GM23338 (cell line): ENCODE results near the gene VPS8. TPM values are rescaled to one million over a fixed set of nuclear protein-coding genes. Genes with fewer than 3 reads are reported as not detected.

Experiments used
- ATAC-seq: fragments of 200-7000 bp; cut with Tn5 transposase; 3 replicates; pipeline ENCODE4 v1.9.1; 2020
- DNase-seq: peaks from one replicate; pipeline ENCODE4 v3.0.0-alpha.2; 2015; ENCODE audit warnings: low spot score
- H2AFZ ChIP-seq: fragments of 200-600 bp; sonication (generic); 2 replicates; pipeline ENCODE4 v1.8.0; 2016; ENCODE audit warnings: antibody characterized with exemption, mild to moderate bottlenecking, moderate library complexity
- H3F3A ChIP-seq: fragments of 200-600 bp; sonication (generic); replicated peaks from 2 replicates; pipeline ENCODE4 v1.8.0; 2017; ENCODE audit warnings: antibody characterized with exemption, mixed run types, low read depth
- H3K27ac ChIP-seq: fragments of 200-600 bp; sonication (generic); 2 replicates; pipeline ENCODE4 v1.6.1; 2016; ENCODE audit warnings: low read depth
- H3K27me3 ChIP-seq: fragments of 200-600 bp; sonication (generic); 2 replicates; pipeline ENCODE4 v1.8.0; 2016; ENCODE audit warnings: mild to moderate bottlenecking, mixed run types, moderate library complexity; ENCODE audit not compliant: insufficient read depth
- H3K36me3 ChIP-seq: fragments of 200-600 bp; sonication (generic); 2 replicates; pipeline ENCODE4 v1.8.0; 2016; ENCODE audit warnings: mild to moderate bottlenecking; ENCODE audit not compliant: insufficient read depth
- H3K4me1 ChIP-seq: fragments of 200-600 bp; sonication (generic); 2 replicates; pipeline ENCODE4 v1.8.0; 2016; ENCODE audit warnings: mild to moderate bottlenecking, moderate library complexity; ENCODE audit not compliant: insufficient read depth
- H3K4me2 ChIP-seq: fragments of 200-600 bp; sonication (generic); 2 replicates; pipeline ENCODE4 v1.7.1; 2017; ENCODE audit warnings: mixed run types
- H3K4me3 ChIP-seq: fragments of 200-600 bp; sonication (generic); 2 replicates; pipeline ENCODE4 v1.6.1; 2016; ENCODE audit warnings: mixed run types
- H3K79me2 ChIP-seq: fragments of 200-600 bp; sonication (generic); replicated peaks from 2 replicates; pipeline ENCODE4 v1.8.0; 2017; ENCODE audit warnings: mild to moderate bottlenecking; ENCODE audit not compliant: insufficient read depth
- H3K9me2 ChIP-seq: fragments of 200-600 bp; sonication (generic); 2 replicates; pipeline ENCODE4 v1.8.0; 2017; ENCODE audit not compliant: insufficient read depth
- H4K20me1 ChIP-seq: fragments of 200-600 bp; sonication (generic); replicated peaks from 2 replicates; pipeline ENCODE4 v1.8.0; 2017; ENCODE audit warnings: mild to moderate bottlenecking; ENCODE audit not compliant: insufficient read depth
- H3K27ac Mint-ChIP-seq: 2 replicates; pipeline ENCODE4 v1.8.0; 2020; ENCODE audit warnings: inconsistent platforms, mild to moderate bottlenecking, moderate library complexity, mixed read lengths
- H3K27me3 Mint-ChIP-seq: 3 replicates; pipeline ENCODE4 v1.8.0; 2022; ENCODE audit warnings: low read depth, mild to moderate bottlenecking, moderate library complexity, mixed read lengths, inconsistent platforms; ENCODE audit not compliant: insufficient read depth, poor library complexity
- H3K36me3 Mint-ChIP-seq: 3 replicates; pipeline ENCODE4 v1.8.0; 2021; ENCODE audit warnings: low read depth, mild to moderate bottlenecking, inconsistent platforms, moderate library complexity, mixed read lengths
- H3K4me1 Mint-ChIP-seq: 3 replicates; pipeline ENCODE4 v1.8.0; 2020; ENCODE audit warnings: mild to moderate bottlenecking, inconsistent platforms, mixed read lengths
- H3K4me3 Mint-ChIP-seq: 3 replicates; pipeline ENCODE4 v1.8.0; 2021; ENCODE audit warnings: moderate library complexity, mild to moderate bottlenecking, inconsistent platforms, mixed read lengths
- H3K9me3 Mint-ChIP-seq: 3 replicates; pipeline ENCODE4 v1.8.0; 2020; ENCODE audit warnings: moderate library complexity, mild to moderate bottlenecking, inconsistent platforms, mixed read lengths
- CREB1 ChIP-seq: fragments of 250-450 bp; sonication (Bioruptor Pico); IDR thresholded peaks from 2 replicates; pipeline ENCODE4 v1.5.0; 2020; ENCODE audit warnings: low read depth, mild to moderate bottlenecking, moderate library complexity
- CTCF ChIP-seq, 2 experiments: fragments of 200-600 bp in 1 of 2; sonication (generic) in 1 of 2; conservative IDR thresholded peaks; 2 replicates each; pipeline versions ENCODE4 v1.5.1 to v1.6.1; 2016 to 2017; ENCODE audit warnings: antibody characterized with exemption in 2 of 2, low read depth in 2 of 2, mild to moderate bottlenecking in 2 of 2, moderate library complexity in 1 of 2
- EZH2 ChIP-seq: fragments of 200-600 bp; sonication (generic); IDR thresholded peaks from one replicate; pipeline ENCODE4 v1.8.0; 2017; ENCODE audit warnings: antibody characterized with exemption, mild to moderate bottlenecking, low read depth; ENCODE audit not compliant: unreplicated experiment
- EZH2phosphoT487 ChIP-seq: fragments of 200-600 bp; sonication (generic); IDR thresholded peaks from one replicate; pipeline ENCODE4 v1.8.1; 2018; ENCODE audit warnings: antibody characterized with exemption; ENCODE audit not compliant: unreplicated experiment
- JUNB ChIP-seq: IDR thresholded peaks from one replicate; pipeline ENCODE4 v1.6.1; 2016; ENCODE audit warnings: antibody characterized with exemption; ENCODE audit not compliant: unreplicated experiment
- NANOG ChIP-seq: IDR thresholded peaks from 2 replicates; pipeline ENCODE4 v1.6.1; 2016; ENCODE audit warnings: antibody characterized with exemption, borderline replicate concordance
- POLR2AphosphoS5 ChIP-seq: IDR thresholded peaks from 2 replicates; pipeline ENCODE4 v1.6.1; 2016; ENCODE audit warnings: antibody characterized with exemption, low read depth
- STAT1 ChIP-seq: IDR thresholded peaks from one replicate; pipeline ENCODE4 v1.6.1; 2016; ENCODE audit warnings: antibody characterized with exemption; ENCODE audit not compliant: unreplicated experiment
- ZNF114 ChIP-seq: fragments of 250-450 bp; sonication (Bioruptor Pico); IDR thresholded peaks from 2 replicates; pipeline ENCODE4 v1.5.0; 2020; ENCODE audit warnings: mild to moderate bottlenecking, moderate library complexity
- ZNF331 ChIP-seq: fragments of 250-450 bp; sonication (Bioruptor Pico); IDR thresholded peaks from 2 replicates; pipeline ENCODE4 v1.5.0; 2020; ENCODE audit warnings: low read depth, mild to moderate bottlenecking, moderate library complexity
- ZNF462 ChIP-seq: fragments of 250-450 bp; sonication (Bioruptor Pico); IDR thresholded peaks from 2 replicates; pipeline ENCODE4 v1.5.0; 2020; ENCODE audit warnings: mild to moderate bottlenecking, moderate library complexity
- polyA plus RNA-seq: library from polyadenylated mRNA; unstranded; fragments of >200 nt; fragmentation: Nextera tagmentation; extraction: Ambion mirVana; gene quantifications from 2 replicates; pipeline ENCODE4 v1.2.1, GENCODE V29; 2016
- total RNA-seq: library from RNA; depleted of rRNA; stranded (reverse); fragments of >200 nt; shearing (Covaris generic); gene quantifications from 2 replicates; pipeline ENCODE4 v1.2.3, GENCODE V29; 2014
- TF ChIP-seq, protein P1 (sequence below): IDR thresholded peaks from one replicate; pipeline ENCODE4 v1.6.1; 2018; ENCODE audit warnings: antibody characterized with exemption; ENCODE audit not compliant: unreplicated experiment

VPS8 gene
- total and polyA plus RNA-seq, 2 experiments from 2014 or later, result 17.3 to 45.5 TPM

- no peak for TF ChIP-seq ZNF462 (CRISPR knock-in tag)
Observed at GRCh38 chr3:184821034-184821433, 9.1 kb downstream of the VPS8 start (continued).

DNA sequence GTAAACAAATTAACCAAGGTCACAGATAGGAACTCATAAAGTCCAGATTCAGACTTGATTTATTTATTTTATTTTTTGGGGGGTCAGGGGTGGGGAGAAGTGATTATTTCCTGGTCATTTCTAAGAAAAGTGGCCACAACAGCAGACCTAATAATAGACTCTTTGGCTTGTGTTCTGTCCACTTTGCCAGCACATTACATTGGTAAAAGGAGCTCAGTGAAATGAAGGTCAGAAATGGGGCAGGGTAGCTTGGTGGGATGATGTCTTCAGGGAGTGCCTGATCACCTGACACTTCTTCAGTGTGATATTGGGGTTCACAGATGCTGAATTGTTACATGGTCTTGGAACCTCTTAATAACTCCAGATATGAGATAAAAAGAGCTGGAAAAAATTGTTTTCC, 10.1 kb downstream of the VPS8 start:
- Histone ChIP-seq H3K9me2 (no peaks in the 10 kb centered on the region), H3F3A (no peaks in the 10 kb centered on the region), H3K4me2 (no peak overlapping the region), H3K27ac (no peak overlapping the region), H3K79me2 (no peaks in the 10 kb centered on the region), H3K27me3 (no peaks in the 10 kb centered on the region), H3K4me3 (no peak overlapping the region), H4K20me1 (no peaks in the 10 kb centered on the region; the same call in 1 of the 2 replicates), H3K36me3 (no peaks in the 10 kb centered on the region; the same call in 1 of the 2 replicates), H3K4me1 (no peaks in the 10 kb centered on the region), H2AFZ (no peak overlapping the region)
- no peaks in the 10 kb centered on the region for H3K4me1 Mint-ChIP-seq
- no peaks in the 10 kb centered on the region for H3K9me3 Mint-ChIP-seq
- no peak overlapping the region for H3K27ac Mint-ChIP-seq
- no peak overlapping the region for H3K4me3 Mint-ChIP-seq
- H3K36me3 Mint-ChIP-seq, result no peaks in the 10 kb centered on the region
- H3K27me3 Mint-ChIP-seq, result no peaks in the 10 kb centered on the region
- DNase-seq (no peak), ATAC-seq (no peak)
- TF ChIP-seq CTCF (conservative IDR thresholded peaks at IDR 0.05; ENCODE audit: low read depth in 2 of 2) (no peak), JUNB (no peak), NANOG (no peak), EZH2 (no peak), EZH2phosphoT487 (no peak), CREB1 (CRISPR knock-in tag) (no peak), POLR2AphosphoS5 (no peak), ZNF331 (CRISPR knock-in tag) (no peak), ZNF114 (CRISPR knock-in tag) (no peak), STAT1 (no peak)
- TF ChIP-seq, protein P1, sequence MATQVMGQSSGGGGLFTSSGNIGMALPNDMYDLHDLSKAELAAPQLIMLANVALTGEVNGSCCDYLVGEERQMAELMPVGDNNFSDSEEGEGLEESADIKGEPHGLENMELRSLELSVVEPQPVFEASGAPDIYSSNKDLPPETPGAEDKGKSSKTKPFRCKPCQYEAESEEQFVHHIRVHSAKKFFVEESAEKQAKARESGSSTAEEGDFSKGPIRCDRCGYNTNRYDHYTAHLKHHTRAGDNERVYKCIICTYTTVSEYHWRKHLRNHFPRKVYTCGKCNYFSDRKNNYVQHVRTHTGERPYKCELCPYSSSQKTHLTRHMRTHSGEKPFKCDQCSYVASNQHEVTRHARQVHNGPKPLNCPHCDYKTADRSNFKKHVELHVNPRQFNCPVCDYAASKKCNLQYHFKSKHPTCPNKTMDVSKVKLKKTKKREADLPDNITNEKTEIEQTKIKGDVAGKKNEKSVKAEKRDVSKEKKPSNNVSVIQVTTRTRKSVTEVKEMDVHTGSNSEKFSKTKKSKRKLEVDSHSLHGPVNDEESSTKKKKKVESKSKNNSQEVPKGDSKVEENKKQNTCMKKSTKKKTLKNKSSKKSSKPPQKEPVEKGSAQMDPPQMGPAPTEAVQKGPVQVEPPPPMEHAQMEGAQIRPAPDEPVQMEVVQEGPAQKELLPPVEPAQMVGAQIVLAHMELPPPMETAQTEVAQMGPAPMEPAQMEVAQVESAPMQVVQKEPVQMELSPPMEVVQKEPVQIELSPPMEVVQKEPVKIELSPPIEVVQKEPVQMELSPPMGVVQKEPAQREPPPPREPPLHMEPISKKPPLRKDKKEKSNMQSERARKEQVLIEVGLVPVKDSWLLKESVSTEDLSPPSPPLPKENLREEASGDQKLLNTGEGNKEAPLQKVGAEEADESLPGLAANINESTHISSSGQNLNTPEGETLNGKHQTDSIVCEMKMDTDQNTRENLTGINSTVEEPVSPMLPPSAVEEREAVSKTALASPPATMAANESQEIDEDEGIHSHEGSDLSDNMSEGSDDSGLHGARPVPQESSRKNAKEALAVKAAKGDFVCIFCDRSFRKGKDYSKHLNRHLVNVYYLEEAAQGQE, result no peak
